Progenitor cell of endocrine pancreas (in vitro differentiated cells): ENCODE data around the gene BTF3L4. TPM values are rescaled to one million over a fixed set of nuclear protein-coding genes. Genes with fewer than 3 reads are reported as not detected.

Experiments
- DNase-seq: peaks from one replicate; pipeline ENCODE4 v3.0.0; 2021; ENCODE audit warnings: low spot score; ENCODE audit not compliant: unreplicated experiment
- H3K27ac Mint-ChIP-seq: 2 replicates; pipeline ENCODE4 v1.8.0; 2021; ENCODE audit warnings: mild to moderate bottlenecking, moderate library complexity, mixed read lengths
- H3K27me3 Mint-ChIP-seq: 2 replicates; pipeline ENCODE4 v1.8.0; 2021; ENCODE audit warnings: mixed read lengths
- H3K36me3 Mint-ChIP-seq: 2 replicates; pipeline ENCODE4 v1.8.0; 2022; ENCODE audit warnings: mixed read lengths; ENCODE audit not compliant: insufficient read depth
- H3K4me1 Mint-ChIP-seq: 2 replicates; pipeline ENCODE4 v1.8.0; 2021; ENCODE audit warnings: low read depth, mixed read lengths
- H3K4me3 Mint-ChIP-seq: 2 replicates; pipeline ENCODE4 v1.8.0; 2021; ENCODE audit warnings: low read depth, mild to moderate bottlenecking, moderate library complexity, mixed read lengths
- H3K9me3 Mint-ChIP-seq: 2 replicates; pipeline ENCODE4 v1.8.0; 2021; ENCODE audit warnings: low read depth, mixed read lengths
- long read RNA-seq: library from polyadenylated mRNA; unstranded; transcript quantifications from one replicate; pipeline ENCODE4 v2.0.0, GENCODE V29; 2020
- total RNA-seq: library from RNA; stranded (reverse); gene quantifications from 2 replicates; pipeline ENCODE4 v1.2.1, GENCODE V29; 2021
- TF ChIP-seq, protein P1 (sequence below): fragments of 200-600 bp; sonication (generic); IDR thresholded peaks from one replicate; pipeline ENCODE4 v1.5.0; 2021; ENCODE audit warnings: antibody characterized with exemption, mild to moderate bottlenecking; ENCODE audit not compliant: unreplicated experiment

BTF3L4 gene
- total RNA-seq: 93.1 and 100 TPM in 2 replicates
- long read RNA-seq, full-length matches to known transcripts: 583 of 598 reads
- long read RNA-seq, partial matches to known transcripts: 4 of 598 reads
- long read RNA-seq, other reads (novel, unspliced or antisense): 11 of 598 reads

DNA sequence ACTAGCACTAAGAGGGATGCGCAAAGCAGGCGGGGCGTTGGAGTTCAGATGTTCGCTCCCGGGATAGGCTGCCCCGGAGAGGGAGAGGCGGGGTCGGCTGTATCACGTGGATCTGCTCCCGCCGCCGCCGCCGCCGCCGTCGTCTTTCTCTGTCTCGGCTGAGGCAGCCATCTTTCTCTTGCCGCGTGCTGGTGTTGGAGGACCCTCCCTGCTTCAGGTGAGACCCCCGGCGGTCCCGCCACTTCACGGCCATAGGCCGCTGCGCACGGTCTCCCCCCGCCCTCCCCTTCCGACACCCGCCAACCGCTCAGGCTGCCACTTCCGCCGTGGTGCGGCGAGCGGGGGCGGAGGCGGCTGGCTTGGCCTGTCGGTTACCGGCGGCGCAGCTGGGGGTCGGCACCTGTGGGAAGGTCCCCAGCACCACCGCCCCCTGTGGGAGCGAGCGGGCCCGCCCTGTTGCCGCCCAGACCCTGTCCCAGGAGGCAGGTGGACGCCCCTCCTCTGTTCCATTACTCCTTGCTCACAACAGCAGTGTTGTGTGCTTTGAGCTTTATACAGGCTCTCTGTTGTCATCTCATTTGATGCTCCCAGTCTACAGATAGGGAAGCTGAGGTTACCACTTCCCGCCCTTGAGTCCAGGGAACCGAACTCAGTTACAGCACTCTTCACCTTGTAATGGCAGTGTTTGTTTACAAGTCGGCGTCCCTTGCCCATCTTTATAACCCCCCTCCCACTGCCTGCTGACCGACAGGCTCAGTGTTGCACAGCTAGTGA is at the start of gene BTF3L4:
BTF3L4 (plus strand) TSS at position 133 of the 774 bp plus-strand sequence. CDS start 3,553 bp downstream, outside the sequence.
- no peaks in the 10 kb centered on the region for H3K9me3 Mint-ChIP-seq
- H3K4me1 Mint-ChIP-seq: peaks cover 30% of the 10 kb centered on the region
- no peaks in the 10 kb centered on the region for H3K27me3 Mint-ChIP-seq
- DNase-seq: peak; percentile 89
- TF ChIP-seq, protein P1, sequence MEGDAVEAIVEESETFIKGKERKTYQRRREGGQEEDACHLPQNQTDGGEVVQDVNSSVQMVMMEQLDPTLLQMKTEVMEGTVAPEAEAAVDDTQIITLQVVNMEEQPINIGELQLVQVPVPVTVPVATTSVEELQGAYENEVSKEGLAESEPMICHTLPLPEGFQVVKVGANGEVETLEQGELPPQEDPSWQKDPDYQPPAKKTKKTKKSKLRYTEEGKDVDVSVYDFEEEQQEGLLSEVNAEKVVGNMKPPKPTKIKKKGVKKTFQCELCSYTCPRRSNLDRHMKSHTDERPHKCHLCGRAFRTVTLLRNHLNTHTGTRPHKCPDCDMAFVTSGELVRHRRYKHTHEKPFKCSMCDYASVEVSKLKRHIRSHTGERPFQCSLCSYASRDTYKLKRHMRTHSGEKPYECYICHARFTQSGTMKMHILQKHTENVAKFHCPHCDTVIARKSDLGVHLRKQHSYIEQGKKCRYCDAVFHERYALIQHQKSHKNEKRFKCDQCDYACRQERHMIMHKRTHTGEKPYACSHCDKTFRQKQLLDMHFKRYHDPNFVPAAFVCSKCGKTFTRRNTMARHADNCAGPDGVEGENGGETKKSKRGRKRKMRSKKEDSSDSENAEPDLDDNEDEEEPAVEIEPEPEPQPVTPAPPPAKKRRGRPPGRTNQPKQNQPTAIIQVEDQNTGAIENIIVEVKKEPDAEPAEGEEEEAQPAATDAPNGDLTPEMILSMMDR: peak; percentile 32
- H3K36me3 Mint-ChIP-seq: peaks cover 13% of the 10 kb centered on the region
- H3K27ac Mint-ChIP-seq: peak within 1 kb of the TSS; percentile 99
- H3K4me3 Mint-ChIP-seq: peak within 1 kb of the TSS; percentile 97

DNA sequence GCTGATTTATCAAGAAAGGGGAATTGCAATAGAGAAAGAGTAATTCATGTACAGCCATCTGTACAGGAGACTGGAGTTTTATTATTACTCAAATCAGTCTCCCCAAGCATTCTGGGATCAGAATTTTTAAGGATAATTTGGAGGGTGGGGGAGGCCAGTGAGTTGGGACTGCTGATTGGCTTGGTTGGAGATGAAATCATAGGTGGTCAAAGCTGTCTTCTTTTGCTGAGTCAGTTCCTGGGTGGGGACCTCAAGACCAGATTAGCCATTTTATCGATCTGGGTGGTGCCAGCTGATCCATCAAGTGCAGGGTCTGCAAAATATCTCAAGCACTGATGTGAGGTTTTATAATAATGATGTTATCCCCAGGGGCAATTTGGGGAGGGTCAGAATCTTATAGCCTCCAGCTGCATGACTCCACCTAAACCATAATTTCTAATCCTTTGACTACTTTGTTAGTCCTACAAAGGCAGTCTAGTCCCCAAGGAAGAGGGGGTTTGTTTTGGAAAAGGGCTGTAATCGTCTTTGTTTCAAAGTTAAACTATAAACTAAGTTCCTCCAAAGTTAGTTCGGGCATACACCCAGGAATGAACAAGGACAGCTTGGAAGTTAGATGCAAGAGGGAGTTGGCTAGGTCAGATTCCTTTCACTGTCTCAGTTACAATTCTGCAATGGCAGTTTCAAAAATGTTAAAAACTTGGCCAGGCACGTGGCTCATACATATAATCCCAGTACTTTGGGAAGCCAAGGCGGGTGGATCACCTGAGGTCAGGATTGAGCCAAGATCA is 48.7 kb upstream of the BTF3L4 start:
- Mint-ChIP-seq H3K36me3 (no peaks in the 10 kb centered on the region), H3K9me3 (no peaks in the 10 kb centered on the region), H3K4me3 (peak overlapping the region; percentile 33), H3K27me3 (no peaks in the 10 kb centered on the region), H3K27ac (peak overlapping the region; percentile 99), H3K4me1 (peaks cover 30% of the 10 kb centered on the region)
- TF ChIP-seq, protein P1: no peak
- DNase-seq: no peak

DNA sequence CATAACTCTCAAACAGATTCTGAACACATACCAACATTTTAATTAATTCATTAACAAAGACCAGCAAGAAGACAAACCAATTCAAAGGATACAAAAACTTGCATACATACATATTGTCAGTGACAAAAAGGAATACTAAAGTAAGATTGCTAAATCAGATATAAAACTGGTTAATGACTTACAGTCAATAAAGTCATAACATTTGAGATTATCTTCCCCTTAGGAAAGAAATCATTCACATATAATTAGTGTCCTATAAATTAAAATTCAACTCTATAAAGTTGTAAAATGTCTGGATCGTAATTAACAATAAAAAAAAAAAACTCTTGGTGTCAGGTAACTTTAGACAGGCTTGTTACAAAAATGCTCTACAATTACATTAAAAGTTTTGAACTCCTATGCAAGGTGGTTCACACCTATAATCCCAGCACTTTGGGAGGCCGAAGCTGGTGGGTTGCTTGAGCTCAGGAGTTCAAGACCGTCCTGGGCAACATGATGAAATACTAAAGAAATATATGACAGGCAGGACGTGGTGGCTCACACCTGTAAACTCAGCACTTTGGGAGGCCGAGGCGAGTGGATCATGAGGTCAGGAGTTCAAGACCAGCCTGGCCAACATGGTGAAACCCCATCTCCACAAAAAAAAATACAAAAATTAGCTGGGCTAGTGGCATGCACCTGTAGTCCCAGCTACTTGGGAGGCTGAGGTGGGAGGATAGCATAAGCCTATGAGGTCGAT is 47.9 kb upstream of the BTF3L4 start:
- TF ChIP-seq, protein P1: no peak
- no peak for DNase-seq
- Mint-ChIP-seq H3K36me3 (no peaks in the 10 kb centered on the region), H3K4me1 (peaks cover 30% of the 10 kb centered on the region), H3K27me3 (no peaks in the 10 kb centered on the region), H3K27ac (peak overlapping the region; percentile 99), H3K4me3 (no peak overlapping the region), H3K9me3 (no peaks in the 10 kb centered on the region)

DNA sequence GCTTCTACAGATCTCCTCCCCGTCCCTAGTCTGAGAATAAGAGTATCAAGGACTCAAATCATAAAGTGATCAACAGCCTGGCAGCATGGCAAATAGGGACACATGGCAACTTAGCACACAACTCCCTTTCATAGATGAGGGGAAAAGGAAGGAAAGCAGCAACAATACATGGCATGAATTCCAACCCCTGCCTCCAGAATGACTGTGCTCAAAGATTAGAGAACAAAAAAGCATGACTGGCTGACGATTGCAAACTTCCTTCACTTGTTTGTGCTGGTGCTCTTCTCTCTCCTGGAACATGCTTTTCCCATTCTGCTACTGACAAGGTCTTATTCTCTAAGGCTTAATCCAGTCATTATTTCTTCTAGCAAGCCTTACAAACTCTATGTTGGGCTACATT is 34.0 kb upstream of the BTF3L4 start:
- DNase-seq: no peak
- H3K36me3 Mint-ChIP-seq: peaks cover 26% of the 10 kb centered on the region
- no peaks in the 10 kb centered on the region for H3K27me3 Mint-ChIP-seq
- H3K27ac Mint-ChIP-seq: peak overlapping the region; percentile 14
- TF ChIP-seq, protein P1: no peak
- no peak overlapping the region for H3K4me3 Mint-ChIP-seq
- no peaks in the 10 kb centered on the region for H3K4me1 Mint-ChIP-seq
- no peaks in the 10 kb centered on the region for H3K9me3 Mint-ChIP-seq

DNA sequence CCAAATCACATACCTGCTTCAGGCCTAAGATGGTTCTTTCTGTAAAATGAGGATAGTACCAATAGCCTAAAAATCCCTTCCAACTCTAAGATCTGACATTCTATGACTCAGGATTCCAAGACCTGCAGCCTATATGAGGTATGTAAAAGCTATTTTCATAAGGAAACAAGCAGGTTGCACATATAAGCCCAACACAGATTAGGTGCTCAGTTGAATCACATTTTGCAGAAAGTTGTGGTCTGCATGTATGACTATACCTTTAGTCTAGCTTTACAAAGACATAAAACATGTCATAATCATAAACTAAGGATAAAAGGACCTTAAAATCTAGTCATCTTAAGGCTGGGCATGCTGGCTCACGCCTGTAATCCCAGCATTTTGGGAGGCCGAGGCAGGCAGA is 29.8 kb upstream of the BTF3L4 start:
- no peaks in the 10 kb centered on the region for H3K9me3 Mint-ChIP-seq
- no peak for DNase-seq
- H3K36me3 Mint-ChIP-seq: peaks cover 27% of the 10 kb centered on the region

More for the DNA sequence above, 29.8 kb upstream of the BTF3L4 start:
- Mint-ChIP-seq H3K27me3 (no peaks in the 10 kb centered on the region), H3K4me1 (peaks cover 15% of the 10 kb centered on the region), H3K27ac (no peak overlapping the region), H3K4me3 (no peak overlapping the region)
- TF ChIP-seq, protein P1: no peak
